ENCODE measurements around the gene RNF222.
A peak's percentile ranks its signal among the peaks of the same experiment; 100 is the strongest.
"Not testable (repeated sequence)": the region's sequence is repeated elsewhere in the genome, so short reads cannot be mapped to it uniquely, and the experiment has no call there.

RNF222 gene

DNA sequence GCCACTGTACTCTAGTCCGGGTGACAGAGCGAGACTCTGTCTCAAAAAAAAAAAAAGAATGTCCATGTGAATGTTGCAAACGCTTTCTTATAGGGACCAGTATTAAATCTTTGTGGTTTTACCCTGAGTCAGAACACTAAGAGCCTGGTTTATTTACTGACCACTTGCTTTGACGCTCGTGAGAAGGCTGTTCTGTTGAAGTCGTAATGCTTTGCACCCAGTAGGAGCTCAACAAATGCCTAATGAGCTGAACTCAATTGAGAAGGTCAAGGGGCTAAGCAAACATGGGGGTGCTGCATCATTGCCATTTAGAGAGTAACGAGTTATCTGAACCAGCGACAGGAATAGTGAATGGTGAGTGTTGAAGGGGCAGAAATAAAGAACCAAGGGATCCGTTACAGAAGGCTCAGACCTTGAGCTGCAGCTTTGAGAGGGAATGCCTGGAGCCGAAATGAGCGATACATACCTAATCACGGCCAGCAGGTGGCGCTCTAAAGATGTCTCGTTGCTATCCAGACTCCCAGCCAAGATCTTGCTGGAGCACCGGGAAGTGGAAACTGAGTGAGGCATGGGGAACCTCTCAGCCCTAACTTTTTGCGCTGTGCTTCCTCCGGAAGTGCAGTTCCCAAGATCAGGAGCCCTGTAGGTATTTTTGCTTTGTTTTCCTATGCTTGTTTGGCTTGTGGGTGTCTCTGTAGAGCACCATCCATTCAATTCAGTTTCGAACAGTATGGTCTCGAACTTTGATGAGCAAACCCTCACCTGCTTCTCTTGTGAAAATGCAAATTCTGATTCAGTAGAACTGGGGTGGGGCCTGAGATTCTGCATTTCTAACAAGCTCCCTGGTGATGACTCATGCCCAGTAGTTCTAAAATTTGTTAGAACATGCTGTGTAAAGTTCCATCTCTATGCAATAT is 12.6 kb upstream of the RNF222 start:
- peak; percentile 72 for DNase-seq

DNA sequence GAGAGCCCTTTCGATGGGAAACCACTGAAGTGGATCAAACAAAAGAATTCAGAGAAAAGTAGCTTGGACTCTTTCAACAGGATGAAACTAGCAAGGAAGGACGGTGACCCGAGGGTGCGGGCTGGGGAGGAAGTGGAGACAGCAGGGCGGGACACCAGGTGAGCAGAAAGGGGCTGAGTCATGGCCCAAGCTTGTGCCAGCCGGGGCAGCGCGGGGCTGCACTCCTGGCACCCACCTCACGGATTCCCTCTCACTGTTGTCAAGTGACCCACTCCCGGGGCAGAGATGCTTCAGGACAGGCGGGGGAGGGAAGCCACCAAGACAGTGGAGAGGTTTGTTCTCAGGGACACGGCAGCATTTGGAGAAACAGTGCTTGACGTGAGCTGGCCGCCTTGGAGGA is 10.7 kb upstream of the RNF222 start:
- no peak for DNase-seq

DNA sequence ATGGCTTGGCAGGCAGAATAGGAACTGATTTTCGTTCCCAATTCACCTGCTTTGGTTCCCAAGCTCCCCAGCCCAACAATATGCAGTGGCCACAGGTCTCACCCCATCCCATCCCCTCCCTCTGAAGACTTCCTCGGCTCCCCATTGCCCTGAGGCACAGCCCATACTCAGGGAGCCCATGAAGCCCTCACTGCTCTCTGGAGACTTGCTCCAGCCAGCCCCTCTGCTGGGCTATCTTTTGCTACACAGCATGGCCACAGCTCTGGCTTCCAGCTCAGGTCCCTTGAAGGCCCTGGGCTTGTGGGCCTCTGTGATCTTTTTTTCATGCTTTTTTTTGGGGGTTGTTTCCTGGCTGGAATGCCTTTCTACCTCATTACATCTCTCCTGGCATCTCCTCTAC is 8.5 kb upstream of the RNF222 start:
- no peak for DNase-seq

DNA sequence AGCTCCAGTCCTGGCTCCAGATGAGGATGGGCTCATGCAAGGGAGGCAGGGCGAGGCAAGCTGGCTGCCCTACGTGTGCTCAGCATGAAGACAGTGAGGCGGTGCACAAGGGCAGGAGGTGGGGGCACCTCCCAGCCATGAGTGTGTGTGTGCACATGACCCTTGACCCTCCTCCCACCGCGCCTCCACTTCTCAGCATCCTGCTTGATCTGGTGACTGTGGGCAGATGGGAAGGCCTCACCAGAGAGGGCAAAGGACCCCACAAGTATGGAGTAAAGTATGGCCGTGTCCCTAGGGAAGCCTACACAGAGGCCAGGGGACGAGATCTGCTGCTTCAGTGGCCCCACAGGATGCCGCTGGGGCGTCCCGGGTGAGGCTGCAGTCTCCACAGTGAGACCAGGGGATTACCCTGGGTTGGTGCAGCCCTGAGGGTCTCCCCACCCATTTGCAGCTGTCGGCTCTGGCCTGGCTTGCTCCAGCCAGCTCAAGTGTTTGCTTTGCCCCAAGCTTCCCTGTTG is 7.9 kb upstream of the RNF222 start:
- DNase-seq: no peak

DNA sequence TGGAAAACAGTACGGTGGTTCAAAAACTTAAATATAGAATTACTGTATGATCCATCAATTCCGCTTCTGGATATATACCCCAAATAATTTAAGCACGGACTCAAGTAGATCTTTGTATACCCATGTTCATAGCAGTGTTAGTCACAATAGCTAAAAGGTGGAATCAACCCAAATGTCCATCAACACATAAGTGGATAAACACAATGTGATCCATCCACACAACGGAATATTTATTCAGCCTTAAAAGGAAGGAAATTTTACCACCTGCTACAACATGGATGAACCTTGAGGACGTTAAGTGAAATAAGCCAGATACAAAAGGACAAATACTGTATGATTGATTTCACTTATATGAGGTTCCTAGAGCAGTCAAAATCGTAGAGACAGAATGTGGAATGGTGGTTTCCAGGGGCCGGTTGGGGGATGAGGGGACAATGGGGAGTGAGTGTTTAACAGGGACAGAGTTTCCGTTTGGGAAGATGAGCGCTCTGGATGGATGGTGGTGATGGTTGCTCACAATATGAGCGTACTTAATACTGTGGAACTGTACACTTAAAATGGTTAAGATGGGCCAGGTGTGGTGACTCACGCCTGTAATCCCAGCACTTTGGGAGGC is 5.4 kb upstream of the RNF222 start:
- DNase-seq: no peak

DNA sequence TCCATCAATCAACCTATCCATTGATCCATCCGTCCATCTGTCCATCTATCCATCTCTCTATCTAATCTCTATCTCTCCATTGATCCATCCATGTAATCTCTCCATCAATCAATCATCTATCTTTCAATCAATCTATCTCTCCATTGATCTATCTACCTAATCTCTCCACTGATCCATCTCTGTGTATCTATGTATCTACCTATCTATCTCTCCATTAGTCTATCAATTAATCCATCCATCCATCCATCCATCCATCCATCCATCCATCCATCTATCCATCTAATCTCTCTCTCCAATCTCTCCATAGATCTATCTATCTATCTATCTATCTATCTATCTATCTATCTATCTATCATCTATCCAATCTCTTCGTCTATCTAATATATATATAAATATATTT is 3.5 kb upstream of the RNF222 start:
- no peak for DNase-seq

DNA sequence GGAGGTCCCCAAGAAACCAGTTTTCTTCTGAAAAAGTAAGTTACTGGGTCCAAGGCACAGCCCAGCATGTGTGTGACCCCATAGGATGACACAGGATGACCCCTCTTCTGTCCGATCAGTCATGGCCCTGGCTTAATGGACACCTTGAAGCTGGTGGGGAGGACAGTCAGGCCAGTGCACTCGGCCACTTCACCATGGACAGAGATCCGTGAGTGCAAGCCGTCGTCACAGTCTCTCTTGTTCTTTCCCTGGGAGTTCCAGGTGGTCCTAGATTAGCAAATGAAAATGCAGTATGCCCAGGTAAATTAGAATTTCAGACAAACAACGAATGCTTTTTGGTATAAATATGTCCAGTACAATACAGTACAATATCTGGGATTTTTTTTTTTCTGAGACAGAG is 1.4 kb upstream of the RNF222 start:
- DNase-seq: no peak

DNA sequence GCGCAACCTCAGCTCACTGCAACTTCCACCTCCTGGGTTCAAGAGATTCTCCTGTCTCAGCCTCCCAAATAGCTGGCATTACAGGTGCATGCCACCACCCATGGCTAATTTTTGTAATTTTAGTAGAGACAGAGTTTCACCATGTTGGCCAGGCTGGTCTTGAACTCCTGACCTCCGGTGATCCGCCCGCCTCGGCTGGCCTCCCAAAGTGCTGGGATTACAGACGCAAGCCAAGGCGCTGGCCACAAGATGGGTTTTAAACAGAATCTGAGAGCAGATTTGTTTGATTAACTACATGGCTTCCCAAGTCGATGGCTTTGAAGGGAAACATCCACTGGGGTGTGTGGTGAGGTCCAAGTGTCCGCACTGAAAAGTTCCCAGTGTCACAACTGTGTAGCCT is 3.1 kb downstream of the RNF222 start:
- not testable (repeated sequence) for DNase-seq

DNA sequence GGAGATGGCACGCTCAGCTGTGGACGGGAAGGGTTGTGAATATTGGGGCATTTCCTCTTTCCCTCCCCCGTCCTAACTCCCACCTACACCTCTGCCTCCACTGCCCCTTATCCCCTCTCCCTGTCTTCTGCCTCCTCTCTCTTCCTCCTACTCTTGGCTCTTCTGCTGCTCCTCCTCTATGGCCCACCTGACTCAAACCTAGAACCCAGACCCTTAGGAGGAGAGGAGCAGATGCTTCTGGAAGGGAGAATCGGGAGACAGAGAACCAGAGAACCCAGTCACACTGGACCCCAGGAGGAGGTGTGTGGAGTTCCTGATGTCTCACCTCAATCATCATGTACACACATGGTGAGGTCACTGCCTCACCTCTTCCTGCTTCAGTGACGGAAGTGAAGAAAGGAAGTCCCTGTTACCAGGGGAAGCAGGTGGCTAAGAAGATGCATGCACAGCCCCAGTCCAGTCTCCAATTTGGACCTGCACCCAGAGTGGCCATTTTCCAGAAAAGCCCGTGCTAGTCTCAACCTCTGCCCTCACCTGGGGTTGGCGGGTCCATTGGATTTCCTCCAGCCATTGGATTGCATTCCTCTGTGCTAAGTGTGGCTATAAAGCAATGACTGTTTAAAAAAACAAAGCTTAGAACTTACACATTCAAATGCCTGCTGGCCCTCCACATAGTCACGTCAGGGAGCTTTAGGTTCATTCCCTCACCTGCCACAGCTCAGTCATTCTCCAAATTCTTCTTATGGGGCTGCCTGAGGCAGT is 4.0 kb downstream of the RNF222 start:
- peak; percentile 28 for DNase-seq

DNA sequence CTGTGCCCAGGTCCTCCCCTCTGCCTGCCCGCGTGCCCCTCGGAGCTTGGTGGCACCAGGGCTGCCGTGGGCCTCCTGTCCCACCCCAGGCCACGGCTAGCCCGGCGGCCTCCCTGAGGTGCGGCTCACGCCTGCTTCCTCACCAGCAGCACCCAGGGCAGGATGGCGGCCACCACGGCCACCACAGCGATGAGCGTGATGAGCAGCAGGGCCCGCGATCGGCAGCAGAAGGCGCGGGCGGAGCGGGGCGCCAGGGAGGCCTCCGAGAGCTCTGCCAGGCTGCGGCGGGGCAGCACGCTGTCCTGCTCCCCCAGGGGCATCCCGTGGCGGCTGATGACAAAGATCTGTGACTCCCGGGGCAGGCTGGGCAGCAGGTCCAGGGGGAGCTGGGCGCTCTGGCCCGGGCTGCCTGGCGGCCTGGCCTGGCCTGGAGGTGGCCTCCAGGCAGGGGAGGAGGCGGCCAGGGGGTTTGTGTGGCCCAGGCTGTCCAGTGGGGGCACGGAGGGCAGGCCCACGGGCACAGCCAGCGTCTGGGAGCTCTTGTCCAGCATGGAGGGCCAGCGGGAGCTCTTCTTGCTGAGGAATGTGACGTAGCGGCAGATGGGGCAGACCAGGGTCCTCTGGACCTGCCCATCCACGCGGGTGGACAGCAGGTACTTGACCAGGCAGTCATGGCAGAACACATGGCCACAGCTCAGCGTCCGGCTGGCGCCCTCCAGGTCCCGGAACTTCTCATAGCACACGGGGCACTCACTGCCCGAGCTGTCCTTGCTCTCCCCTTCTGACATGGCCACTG is 4.8 kb downstream of the RNF222 start:
- DNase-seq: no peak

DNA sequence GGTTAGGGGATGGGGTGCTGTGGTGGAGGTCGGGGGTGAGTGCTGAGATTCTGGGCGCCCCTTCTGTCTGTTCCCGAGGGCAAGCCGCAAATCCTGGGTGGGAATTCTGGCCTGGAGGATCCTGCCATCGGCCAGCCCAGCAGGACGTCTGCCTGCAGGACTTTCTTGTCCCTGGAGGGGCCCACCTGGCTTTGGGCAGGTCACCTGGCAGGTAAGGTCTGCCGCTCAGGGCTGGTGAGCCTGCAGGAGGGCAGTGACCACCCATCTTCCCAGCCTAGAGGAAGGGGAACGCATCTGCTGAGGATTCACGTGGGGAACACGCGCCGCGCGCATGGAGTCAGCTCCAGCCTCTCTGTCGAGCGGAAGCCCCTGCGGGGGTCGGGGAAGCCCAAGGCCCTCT is 5.4 kb downstream of the RNF222 start:
- no peak for DNase-seq

DNA sequence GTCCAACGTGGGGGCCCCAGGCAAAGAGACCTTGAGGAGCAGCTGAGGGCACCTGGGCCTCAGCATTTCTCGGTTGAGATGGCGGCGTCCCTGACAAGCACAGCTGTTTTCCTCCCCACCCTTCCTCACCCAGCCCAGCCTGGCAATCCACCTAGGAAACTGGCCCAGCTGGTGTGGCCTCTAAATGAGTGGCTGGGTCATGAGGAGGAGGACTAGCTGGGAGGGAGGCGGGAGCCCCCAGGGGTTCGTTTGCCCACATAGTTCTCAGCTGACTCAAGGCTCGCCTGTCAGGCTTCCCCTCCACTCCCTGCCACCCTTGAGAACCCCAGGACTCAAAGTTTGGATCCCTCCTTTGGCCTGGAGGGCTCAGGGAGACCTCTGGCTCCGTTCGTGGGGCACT is 5.9 kb downstream of the RNF222 start:
- DNase-seq: peak; percentile 55

DNA sequence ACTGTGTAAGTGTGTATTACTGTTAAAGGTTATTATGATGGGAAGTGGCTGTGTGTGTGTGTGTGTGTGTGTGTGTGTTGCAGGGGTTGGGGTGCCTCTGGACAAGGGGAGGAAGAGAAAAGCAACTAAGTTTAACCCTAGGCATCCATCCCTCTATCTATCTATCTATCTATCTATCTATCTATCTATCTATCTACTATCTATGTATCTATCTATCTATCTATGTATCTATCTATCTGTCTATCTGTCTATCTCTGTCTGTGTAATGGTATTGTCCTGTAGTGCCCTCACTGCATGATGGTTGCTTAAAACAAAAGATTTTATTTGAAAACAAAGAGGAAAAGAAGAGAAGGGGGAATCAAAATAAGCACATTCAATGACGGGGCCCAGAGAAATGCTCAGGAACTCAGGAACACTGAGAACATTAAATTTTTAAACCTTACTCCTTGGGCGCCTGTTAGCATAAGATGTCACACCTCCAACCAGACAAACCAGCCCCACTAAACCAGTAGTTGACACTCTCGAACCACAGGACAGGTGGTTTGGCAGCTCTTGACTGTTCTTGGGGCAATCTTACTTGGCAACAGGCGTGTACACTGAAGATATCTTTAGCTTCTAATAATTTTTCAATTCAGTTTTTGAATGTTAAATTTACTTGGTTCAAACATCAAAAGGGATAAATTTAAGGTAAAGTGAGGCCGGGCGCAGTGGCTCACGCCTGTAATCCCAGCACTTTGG is 9.5 kb downstream of the RNF222 start:
- DNase-seq: no peak

DNA sequence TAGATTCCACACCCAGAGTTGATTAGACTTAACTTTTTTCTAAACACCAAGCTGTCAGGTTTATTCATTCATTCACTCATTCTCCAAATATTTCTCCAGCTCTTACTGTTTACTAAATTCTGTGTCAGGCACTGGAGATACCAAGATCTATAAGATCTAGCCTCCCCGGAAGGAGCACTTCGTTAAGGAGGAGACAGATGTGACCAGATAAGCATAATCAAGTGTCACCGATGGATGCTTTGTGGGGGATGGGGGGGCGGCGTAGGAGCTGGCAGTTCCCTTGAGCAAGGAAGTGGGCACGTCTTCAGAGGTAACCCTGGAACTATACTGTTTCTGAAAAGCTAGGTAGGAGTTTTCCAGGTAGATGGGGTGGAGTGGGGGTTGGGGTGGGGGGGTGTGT is 10.8 kb downstream of the RNF222 start:
- no peak for DNase-seq

DNA sequence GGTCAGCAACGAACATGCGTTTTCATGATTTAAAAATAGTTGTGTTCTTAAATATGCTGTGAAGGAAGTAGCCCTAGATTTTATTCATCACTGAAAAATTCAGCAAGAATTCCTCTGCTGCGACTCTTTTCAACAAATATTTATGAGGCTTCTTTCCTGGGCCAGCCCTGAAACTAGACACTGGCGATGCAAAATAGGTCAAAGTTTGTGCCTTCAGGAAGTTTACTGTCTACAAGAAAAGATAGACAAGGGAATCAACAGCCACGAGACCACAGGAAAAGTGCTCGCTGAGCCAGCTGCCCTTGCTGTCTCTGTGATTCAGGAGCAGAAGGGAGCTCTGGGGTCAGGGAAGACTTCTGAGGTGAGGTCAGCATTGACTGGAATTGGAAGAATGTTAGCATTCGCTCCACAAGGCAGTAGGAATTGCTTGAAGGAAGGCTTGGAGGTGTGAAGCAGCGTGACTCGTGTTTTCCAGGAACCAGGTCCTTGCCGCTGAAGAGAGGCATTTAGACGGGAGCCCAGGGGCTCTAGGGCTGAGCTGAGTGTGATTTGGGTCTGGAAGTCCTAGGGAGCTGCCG is 12.7 kb downstream of the RNF222 start:
- DNase-seq: peak; percentile 91

DNA sequence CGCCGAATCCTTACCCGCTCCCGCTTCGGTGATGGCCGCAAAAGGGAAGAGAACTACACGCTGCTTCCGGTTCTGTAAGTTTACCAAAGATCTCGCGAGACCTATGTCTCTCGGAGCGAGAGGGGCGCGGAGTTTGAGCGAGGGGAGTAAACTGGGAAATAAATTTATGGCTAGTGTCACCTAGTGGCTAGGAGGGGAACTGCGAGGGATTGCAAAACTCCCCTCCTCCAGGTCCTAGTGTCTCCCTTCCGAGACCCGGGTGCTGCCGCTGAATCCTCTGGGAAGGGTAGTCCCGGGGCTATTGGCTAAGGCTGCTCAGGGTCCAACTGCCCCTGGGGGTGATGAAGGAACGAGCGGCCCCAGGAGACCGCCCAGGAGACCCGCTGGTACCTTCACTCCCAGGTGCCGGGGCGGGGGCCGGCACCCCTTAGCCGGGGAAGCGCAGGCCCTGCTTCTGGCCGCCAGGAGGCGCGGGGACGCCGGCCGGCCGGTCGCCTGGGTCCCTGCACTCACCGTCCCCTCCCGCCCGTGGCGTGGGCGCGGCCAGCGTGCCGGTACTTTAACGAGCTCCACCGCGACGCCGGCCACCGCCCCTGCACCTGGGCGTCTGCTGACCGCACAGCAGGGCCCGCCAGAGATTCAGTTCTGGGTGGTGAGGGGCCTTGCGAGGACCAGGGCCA is 14.3 kb downstream of the RNF222 start, which contains the start of gene RPL26:
RPL26 (minus strand) TSS at position 51 of the 680 bp plus-strand sequence. CDS start 883 bp downstream, outside the sequence.
- DNase-seq: peak; percentile 94

DNA sequence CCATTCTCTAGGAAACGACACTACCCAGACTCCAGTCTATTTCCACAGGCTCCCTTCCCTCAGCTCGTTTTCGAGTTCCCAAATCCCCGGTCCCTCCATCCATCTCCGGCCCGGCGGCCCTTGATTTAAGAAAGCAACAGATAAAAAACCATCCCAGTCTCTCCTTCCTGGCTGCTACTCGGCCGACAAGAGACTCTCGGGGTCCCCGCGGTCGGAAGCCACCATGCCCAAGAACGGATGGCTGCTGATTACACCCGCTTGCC is 14.8 kb downstream of the RNF222 start:
- no peak for DNase-seq

DNA sequence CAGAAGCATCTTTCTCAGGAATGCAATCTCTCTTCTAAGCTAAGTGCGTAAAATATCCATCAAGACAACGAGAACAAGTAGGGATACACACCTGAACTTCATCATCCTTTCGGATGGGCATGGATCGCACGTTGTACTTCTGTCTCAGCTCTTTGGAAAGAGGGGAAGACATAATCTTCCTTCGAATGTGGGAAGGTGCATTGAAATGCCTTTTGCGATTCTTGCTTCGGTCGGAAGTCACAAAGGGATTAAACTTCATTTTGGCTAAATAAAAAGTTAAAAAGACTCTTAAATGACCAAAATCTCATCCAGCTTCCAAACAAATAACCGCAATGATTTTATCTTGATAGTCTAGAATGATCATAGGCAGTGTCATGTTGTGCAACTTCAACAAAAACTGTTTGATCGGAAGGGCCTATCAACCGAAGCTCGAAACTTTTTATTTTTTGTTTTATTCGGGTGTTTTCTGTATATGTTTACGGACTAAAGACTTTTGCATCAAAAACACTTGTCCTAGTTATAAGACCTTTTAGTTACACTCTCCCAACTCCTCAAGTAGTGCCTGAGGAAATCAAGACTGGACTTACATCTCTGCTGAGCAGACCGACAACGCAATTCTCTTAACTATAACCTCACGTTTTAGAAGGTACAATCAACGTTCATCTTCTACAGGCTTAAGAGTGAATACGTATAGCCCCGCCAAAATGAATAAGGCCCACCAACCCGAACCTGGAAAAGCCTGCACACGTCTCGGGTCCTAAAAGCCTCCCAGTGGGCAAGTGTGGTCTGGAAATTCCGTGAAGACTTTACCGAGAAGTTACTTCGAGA is 15.4 kb downstream of the RNF222 start:
- DNase-seq: no peak

DNA sequence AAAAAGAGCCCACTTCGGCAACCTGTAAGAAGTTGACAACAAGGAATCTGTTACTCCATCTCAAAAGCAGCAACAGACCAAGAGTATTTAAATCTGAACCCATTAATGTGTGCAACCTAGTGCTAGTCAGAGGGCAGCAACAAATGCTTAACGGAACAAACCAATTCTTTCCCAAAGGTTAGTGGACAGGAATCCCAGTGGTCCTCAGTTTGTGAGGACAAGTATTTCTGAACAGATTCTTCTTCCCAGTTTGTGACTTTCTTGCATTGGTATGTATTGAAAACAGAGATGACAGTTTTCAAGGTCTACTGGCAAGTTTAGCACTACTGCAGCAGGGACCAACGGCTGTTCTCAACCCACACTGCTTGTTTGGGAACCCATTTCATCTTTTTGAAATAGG is 17.6 kb downstream of the RNF222 start:
- no peak for DNase-seq

DNA sequence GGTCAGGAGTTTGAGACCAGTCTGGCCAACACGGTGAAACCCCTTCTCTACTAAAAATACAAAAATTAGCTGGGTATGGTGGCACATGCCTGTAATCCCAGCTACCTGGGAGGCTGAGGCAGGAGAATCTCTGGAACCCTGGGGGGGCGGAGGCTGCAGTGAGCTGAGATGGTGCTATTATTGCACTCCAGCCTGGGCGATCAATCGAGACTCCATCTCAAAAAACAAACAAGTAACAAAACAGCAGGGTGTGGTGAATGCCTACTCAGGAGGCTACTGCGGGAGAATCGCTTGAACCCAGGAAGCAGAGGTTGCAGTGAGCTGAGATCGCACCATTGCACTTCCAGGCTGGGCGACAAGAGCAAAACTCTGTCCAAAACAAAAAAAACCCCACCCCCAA is 19.5 kb downstream of the RNF222 start:
- DNase-seq: not testable (repeated sequence)
